HG03521 (cell line): ENCODE results near the gene UBTD1.
"Not testable (repeated sequence)": the region's sequence is repeated elsewhere in the genome, so short reads cannot be mapped to it uniquely, and the experiment has no call there.

Source experiments
- ATAC-seq: cut with Tn5 transposase; IDR thresholded peaks from one replicate; pipeline ENCODE4 v1.9.1; 2021; ENCODE audit warnings: mild to moderate bottlenecking, moderate library complexity; ENCODE audit not compliant: unreplicated experiment

The UBTD1 gene

DNA sequence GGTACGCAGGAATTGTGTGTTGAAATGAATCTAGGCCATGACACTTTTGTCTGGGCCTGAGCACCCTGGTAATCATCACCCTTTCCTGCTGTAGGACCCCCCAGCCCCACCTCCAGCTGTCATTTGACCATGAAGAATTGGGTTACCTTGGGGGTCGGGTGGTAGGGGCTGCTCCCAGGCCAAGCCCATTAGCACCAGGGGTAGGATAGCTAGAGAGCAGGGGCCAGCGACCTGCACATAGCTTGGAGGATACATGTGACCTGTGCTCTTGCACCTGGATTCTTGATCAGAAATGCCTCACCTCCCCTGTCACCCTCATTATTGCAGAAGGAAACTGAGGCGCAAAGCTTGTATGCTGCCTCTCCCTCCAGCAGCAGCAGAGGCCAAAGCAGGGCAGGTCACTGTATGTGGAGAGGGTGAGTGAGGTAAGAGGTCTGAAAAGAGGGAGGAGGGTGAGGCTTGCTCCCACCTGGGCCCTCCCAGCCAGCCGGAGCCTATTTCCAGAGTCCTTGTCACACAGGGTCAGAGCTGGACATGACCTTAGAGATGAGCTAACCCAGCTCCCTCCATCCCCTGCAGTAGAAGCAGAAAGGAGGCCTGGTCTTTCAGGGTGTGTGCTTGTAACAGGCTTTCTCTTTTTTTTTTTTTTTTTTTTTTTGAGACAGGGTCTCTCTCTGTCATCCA, 38.6 kb downstream of the UBTD1 start:
- no peak for ATAC-seq

- no peak for ATAC-seq
Measured at GRCh38 chr10:97538411-97538810, 39.7 kb downstream of the UBTD1 start.

- ATAC-seq, result no peak
Measured at GRCh38 chr10:97538839-97539238, 40.1 kb downstream of the UBTD1 start.

GRCh38 chr10:97539523-97540200, 40.9 kb downstream of the UBTD1 start:
- ATAC-seq, result no peak

GRCh38 chr10:97540669-97541500, 42.2 kb downstream of the UBTD1 start:
- ATAC-seq, result no peak

DNA sequence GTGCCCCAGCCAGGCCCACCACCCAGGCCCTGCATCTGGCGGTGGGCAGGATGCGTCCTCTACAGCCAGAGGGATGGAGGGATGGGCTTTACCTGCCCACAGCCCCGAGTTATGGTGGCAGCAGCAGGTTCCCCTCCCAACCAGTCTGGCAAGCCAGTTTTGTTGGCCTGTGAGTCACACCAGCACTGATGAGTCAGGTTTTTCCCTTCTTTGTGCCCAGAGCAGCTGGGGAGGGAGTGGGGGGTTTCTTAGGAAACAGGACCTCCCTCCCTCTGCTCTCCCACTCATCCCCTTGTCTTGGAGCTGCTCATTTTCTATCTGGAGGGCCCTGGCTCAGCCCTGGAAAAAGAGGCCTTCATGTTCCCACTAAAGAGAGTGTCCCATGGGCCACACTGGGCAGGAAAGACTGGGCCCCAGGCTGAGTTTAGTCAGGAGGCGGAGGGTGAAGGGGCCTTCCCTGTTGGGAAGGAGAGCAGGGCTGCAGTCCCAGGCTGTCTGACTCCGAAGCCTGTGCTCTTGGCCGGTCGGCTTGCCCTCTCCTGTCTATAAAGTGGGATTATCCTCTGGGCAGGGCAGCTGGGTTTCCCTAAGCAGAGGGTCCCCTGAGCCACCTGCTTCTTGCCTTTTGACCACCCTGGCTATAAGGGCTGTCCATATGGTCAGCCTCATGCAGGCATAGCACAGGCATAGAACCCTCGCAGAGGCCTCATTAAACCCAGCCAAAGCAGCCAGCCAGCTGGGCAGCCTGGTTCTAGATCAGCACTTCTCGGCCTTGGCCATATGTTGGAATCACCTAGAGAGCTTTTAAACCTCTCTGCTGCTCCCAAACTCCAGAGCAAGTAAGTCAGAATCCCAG, 43.7 kb downstream of the UBTD1 start:
- no peak for ATAC-seq

- ATAC-seq, result no peak
Measured at GRCh38 chr10:97543025-97543546, 44.4 kb downstream of the UBTD1 start.

GRCh38 chr10:97546456-97547270, 47.9 kb downstream of the UBTD1 start:
- no peak for ATAC-seq

GRCh38 chr10:97547271-97547600, 48.5 kb downstream of the UBTD1 start:
- no peak for ATAC-seq

- ATAC-seq, result no peak
Measured at GRCh38 chr10:97547962-97548361, 49.2 kb downstream of the UBTD1 start.

GRCh38 chr10:97548828-97549455, 50.2 kb downstream of the UBTD1 start:
- ATAC-seq, result no peak

DNA sequence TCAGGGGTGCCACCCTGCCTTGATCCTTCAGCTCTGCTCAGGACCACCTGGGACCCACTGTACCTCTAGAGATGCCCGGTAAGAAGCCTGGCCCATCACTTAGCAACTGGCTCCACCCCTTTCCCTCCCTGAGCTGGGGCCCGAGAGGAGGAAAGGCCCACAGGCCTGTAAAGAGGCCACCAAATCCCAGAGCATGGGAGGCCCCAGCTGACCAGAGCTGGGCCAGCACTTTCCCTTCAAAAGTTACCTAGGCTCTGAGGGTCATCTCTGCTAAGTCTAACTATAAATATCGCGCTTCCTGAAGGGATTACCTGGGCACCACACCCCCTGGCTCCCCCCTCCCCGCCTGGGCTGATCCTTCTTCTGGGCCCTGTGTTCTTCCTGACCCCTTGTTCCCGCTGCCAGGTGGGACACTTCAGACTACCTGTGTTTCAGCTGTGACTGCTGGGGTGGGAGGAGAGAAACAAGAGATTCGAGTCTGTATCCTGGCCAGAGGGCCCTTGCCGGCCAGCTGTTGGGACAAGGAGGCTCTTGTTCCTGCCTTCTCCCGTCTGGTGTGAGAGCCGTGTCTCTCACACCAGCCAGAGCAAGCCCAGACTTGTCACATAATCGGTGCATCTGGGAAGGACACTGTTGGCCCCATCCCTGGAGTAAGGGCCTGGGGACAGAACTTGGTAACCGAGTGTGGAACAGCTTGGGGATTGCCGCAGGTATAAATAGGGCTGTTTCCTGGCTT, 51.0 kb downstream of the UBTD1 start:
- ATAC-seq, result no peak

GRCh38 chr10:97550336-97551149, 51.8 kb downstream of the UBTD1 start:
- no peak for ATAC-seq

DNA sequence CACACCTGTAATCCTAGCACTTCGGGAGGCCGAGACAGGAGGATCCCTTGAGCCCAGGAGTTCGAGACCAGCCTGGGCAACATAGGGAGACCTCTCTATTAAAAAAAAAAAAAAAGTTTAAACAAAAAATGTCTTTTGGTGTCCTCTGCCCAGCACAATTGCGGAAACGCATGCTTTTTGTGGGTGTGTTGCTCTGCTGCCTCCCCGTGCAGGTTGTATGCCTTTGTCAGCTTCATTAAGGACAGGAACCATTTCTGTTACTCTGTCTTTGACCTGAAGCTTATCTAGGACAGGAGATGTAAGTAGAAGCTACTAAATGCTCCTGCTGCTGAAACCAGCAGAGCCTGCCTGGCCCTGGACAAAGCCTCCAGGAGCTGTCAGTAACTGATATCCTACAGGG, 52.5 kb downstream of the UBTD1 start:
- ATAC-seq, result no peak

DNA sequence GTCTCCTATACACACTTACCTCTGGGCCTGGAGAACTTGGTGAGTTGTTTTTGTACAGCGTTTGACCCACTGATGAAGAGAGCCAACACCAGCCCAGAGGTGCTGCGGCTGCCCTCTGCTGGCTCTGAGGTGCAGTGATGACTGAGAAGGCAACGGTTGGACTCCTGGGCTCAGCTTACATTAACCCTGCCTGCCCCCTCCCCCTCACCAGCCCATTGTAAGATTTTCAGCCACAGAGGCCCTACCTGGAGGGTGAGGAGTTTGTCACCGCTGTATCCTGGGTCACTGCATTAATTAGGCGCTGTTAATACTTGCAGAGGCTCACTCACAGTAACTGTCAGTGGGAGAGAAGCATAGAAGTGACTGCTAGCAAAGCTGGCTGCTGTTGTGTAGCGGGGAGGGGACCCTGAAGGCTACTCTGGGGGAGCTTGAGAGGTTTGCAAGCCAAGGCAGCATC, 54.9 kb downstream of the UBTD1 start:
- no peak for ATAC-seq

DNA sequence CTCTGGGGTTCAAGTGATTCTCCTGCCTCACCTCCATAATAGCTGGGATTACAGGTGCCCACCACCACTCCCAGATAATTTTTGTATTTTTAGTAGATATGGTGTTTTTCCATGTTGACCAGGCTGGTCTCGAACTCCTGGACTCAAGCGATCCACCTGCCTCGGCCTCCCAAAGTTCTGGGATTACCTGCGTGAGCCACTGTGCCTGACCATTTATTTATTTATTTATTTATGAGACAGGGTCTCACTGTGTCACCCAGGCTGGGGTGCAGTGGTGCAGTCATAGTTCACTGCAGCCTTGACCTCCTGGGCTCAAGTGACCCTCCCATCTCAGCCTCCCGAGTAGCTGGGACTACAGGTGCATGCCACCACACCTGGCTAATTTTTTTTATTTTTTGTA, 55.6 kb downstream of the UBTD1 start:
- not testable (repeated sequence) for ATAC-seq

GRCh38 chr10:97555541-97555940, 56.8 kb downstream of the UBTD1 start:
- ATAC-seq, result not testable (repeated sequence)
